HepG2 (cell line): ENCODE results near the gene CBLN3. TPM values are rescaled to one million over a fixed set of nuclear protein-coding genes. Genes with fewer than 3 reads are reported as not detected.

Source experiments
- BORCS8-MEF2B ChIP-seq: sonication (generic); formaldehyde crosslinking; IDR thresholded peaks from 2 replicates; pipeline ENCODE4 v1.8.0; 2022; ENCODE audit warnings: mild to moderate bottlenecking, missing genetic modification reagents
- FOXM1 ChIP-seq: sonication (generic); formaldehyde crosslinking; IDR thresholded peaks from 2 replicates; pipeline ENCODE4 v1.5.0; 2020; ENCODE audit warnings: missing genetic modification reagents
- GABPB1 ChIP-seq: IDR thresholded peaks from 2 replicates; pipeline ENCODE4 v1.6.1; 2016; ENCODE audit warnings: mild to moderate bottlenecking, missing genetic modification reagents, moderate library complexity, missing compliant biosample characterization
- KDM1A ChIP-seq: IDR thresholded peaks from 2 replicates; pipeline ENCODE4 v1.6.1; 2016; ENCODE audit warnings: missing compliant biosample characterization
- MAF1 ChIP-seq: sonication (generic); formaldehyde crosslinking; IDR thresholded peaks from 2 replicates; pipeline ENCODE4 v1.5.0; 2020; ENCODE audit warnings: missing genetic modification reagents, borderline replicate concordance
- MTA1 ChIP-seq: sonication (generic); formaldehyde crosslinking; IDR thresholded peaks from 2 replicates; pipeline ENCODE4 v1.4.0; 2020; ENCODE audit warnings: missing genetic modification reagents, mild to moderate bottlenecking, borderline replicate concordance
- PHB2 ChIP-seq: fragments of 450-650 bp; IDR thresholded peaks from 2 replicates; pipeline ENCODE4 v1.6.1; 2018; ENCODE audit not compliant: partially characterized antibody
- SMAD9 ChIP-seq: sonication (generic); formaldehyde crosslinking; IDR thresholded peaks from 2 replicates; pipeline ENCODE4 v1.5.1; 2020; ENCODE audit warnings: mild to moderate bottlenecking, missing genetic modification reagents
- SOX13 ChIP-seq, 3 experiments: fragments of 450-650 bp in 1 of 3; sonication (generic) in 1 of 3; formaldehyde crosslinking in 1 of 3; IDR thresholded peaks in 2 of 3; conservative IDR thresholded peaks in 1 of 3; 2 replicates each; pipeline versions ENCODE4 v1.5.0 to v1.6.1; 2016 to 2020; ENCODE audit warnings: antibody characterized with exemption in 1 of 3, mild to moderate bottlenecking in 1 of 3, missing compliant biosample characterization in 1 of 3, missing genetic modification reagents in 1 of 3, moderate library complexity in 1 of 3
- SOX6 ChIP-seq, 2 experiments: fragments of 450-650 bp in 1 of 2; sonication (generic) in 1 of 2; formaldehyde crosslinking in 1 of 2; IDR thresholded peaks; 2 replicates each; pipeline versions ENCODE4 v1.4.0 to v1.6.1; 2017 to 2020; ENCODE audit warnings: antibody characterized with exemption in 1 of 2, mild to moderate bottlenecking in 1 of 2, missing genetic modification reagents in 1 of 2
- TMF1 ChIP-seq: sonication (generic); formaldehyde crosslinking; IDR thresholded peaks from 2 replicates; pipeline ENCODE4 v1.8.1; 2022; ENCODE audit warnings: low read depth, missing genetic modification reagents
- ZBTB20 ChIP-seq: sonication (generic); formaldehyde crosslinking; IDR thresholded peaks from 2 replicates; pipeline ENCODE4 v1.8.1; 2023; ENCODE audit warnings: missing genetic modification reagents, low read depth, mild to moderate bottlenecking, borderline replicate concordance
- ZBTB8A ChIP-seq: sonication (generic); formaldehyde crosslinking; IDR thresholded peaks from 2 replicates; pipeline ENCODE4 v1.4.0; 2020; ENCODE audit warnings: mild to moderate bottlenecking, low read depth, missing genetic modification reagents, borderline replicate concordance
- ZFP37 ChIP-seq: sonication (generic); formaldehyde crosslinking; IDR thresholded peaks from 2 replicates; pipeline ENCODE4 v1.4.0; 2020; ENCODE audit warnings: missing genetic modification reagents, borderline replicate concordance
- ZNF124 ChIP-seq: sonication (generic); formaldehyde crosslinking; IDR thresholded peaks from 2 replicates; pipeline ENCODE4 v1.4.0; 2020; ENCODE audit warnings: missing genetic modification reagents
- ZNF256 ChIP-seq: sonication (generic); formaldehyde crosslinking; conservative IDR thresholded peaks from 2 replicates; pipeline ENCODE4 v1.4.0; 2020; ENCODE audit warnings: missing genetic modification reagents
- ZNF33A ChIP-seq: sonication (generic); formaldehyde crosslinking; IDR thresholded peaks from 2 replicates; pipeline ENCODE4 v1.5.1; 2020; ENCODE audit warnings: missing genetic modification reagents, mild to moderate bottlenecking, moderate library complexity, borderline replicate concordance
- ZNF563 ChIP-seq: sonication (generic); formaldehyde crosslinking; IDR thresholded peaks from 2 replicates; pipeline ENCODE4 v1.8.0; 2022; ENCODE audit warnings: mild to moderate bottlenecking, moderate library complexity, missing genetic modification reagents
- ZNF564 ChIP-seq: sonication (generic); formaldehyde crosslinking; IDR thresholded peaks from 2 replicates; pipeline ENCODE4 v1.8.1; 2023; ENCODE audit warnings: mild to moderate bottlenecking, missing genetic modification reagents
- ZNF569 ChIP-seq: sonication (generic); formaldehyde crosslinking; IDR thresholded peaks from 2 replicates; pipeline ENCODE4 v1.5.0; 2020; ENCODE audit warnings: mild to moderate bottlenecking, missing genetic modification reagents, moderate library complexity, borderline replicate concordance
- ZNF607 ChIP-seq: sonication (generic); formaldehyde crosslinking; IDR thresholded peaks from 2 replicates; pipeline ENCODE4 v1.5.1; 2020; ENCODE audit warnings: missing genetic modification reagents, mild to moderate bottlenecking, borderline replicate concordance
- ZNF652 ChIP-seq: IDR thresholded peaks from 2 replicates; pipeline ENCODE4 v1.6.1; 2016; ENCODE audit warnings: low read depth, borderline replicate concordance
- ZNF724P ChIP-seq: sonication (generic); formaldehyde crosslinking; IDR thresholded peaks from 2 replicates; pipeline ENCODE4 v1.8.0; 2022; ENCODE audit warnings: missing genetic modification reagents, borderline replicate concordance
- ZNF891 ChIP-seq: sonication (generic); formaldehyde crosslinking; IDR thresholded peaks from 2 replicates; pipeline ENCODE4 v1.5.0; 2020; ENCODE audit warnings: mild to moderate bottlenecking, missing genetic modification reagents
- polyA plus RNA-seq, 8 experiments: library from polyadenylated mRNA; depleted of rRNA in 3 of 8; stranded (reverse) in 7 of 8; unstranded in 1 of 8; fragments of >200 nt; fragmentation: Illumina TruSeq in 4 of 8; extraction: Trizol in 4 of 8; gene quantifications; 2 replicates each; pipeline versions ENCODE4 v1.2.1 to v1.2.3, GENCODE V29; 2011 to 2016; ENCODE audit warnings: low read depth in 4 of 8, missing spikeins in 1 of 8, mixed read lengths in 1 of 8; ENCODE audit not compliant: insufficient read depth in 1 of 8
- total RNA-seq, 5 experiments: library from RNA; depleted of rRNA; stranded (reverse); fragments of >200 nt; fragmentation: Illumina TruSeq; extraction: Trizol; gene quantifications; 2 replicates each; pipeline ENCODE4 v1.2.3, GENCODE V29; 2016; ENCODE audit warnings: low read depth in 1 of 5
- TF ChIP-seq, protein P1 (sequence below): sonication (generic); formaldehyde crosslinking; IDR thresholded peaks from 2 replicates; pipeline ENCODE4 v1.4.0; 2020; ENCODE audit warnings: missing genetic modification reagents, borderline replicate concordance
- TF ChIP-seq, protein P2 (sequence below): IDR thresholded peaks from 2 replicates; pipeline ENCODE4 v1.6.1; 2018; ENCODE audit warnings: missing genetic modification reagents, mild to moderate bottlenecking, missing compliant biosample characterization

Gene CBLN3
- total and polyA plus RNA-seq, 2 of the 13 experiments (the other 11 are each of a cell fraction or from before 2014, with no cell fraction given), result 0.66 to 0.98 TPM

DNA sequence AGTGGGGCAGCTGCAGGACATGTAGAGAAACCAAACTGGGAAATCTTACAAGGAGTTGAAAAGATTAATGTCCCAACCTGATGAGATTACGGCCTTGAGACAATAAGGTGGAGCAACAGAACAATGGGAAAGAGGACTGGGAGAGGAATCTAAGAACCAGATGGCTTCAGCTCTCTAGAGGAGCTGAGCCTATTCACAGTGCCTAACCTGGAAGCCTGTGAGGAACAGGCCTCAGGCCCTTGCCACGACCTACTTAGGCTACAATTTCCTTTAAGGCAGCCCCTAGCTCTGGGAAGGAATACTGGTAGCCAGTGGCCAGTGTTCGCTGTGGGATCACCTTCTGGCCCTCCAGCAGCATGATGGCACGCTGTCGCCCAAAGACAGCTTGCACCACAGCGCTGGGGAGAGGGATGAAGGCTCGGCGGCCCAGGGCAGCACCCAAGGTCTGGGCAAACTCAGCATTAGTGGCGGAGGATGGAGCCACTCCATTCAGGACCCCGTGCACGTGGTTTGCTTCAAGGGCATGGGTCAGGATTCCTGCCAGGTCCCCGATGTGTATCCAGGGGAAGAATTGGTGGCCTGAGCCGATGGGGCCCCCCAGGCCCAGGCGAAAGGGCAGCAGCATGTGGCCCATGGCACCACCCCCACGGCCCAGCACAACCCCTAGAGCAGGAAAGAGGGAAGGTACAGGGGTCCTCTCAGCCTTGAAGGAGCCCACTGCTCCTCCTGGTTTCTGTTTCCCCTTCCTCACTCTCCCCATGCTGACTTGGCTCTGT, 10.6 kb upstream of the CBLN3 start (continued):
- TF ChIP-seq SOX13 (IDR thresholded peaks at IDR 0.05) (no peak), SOX13 (CRISPR knock-in tag; conservative IDR thresholded peaks at IDR 0.05 in 1 of 2, IDR thresholded peaks at IDR 0.05 in 1 of 2) (no peak), ZNF256 (CRISPR knock-in tag) (no peak), ZBTB20 (CRISPR knock-in tag) (no peak), ZNF891 (CRISPR knock-in tag) (no peak; the same call in 1 of the 2 replicates), SOX6 (IDR thresholded peaks at IDR 0.05) (no peak), SOX6 (CRISPR knock-in tag; IDR thresholded peaks at IDR 0.05) (no peak), MAF1 (CRISPR knock-in tag) (no peak), ZNF607 (0 out of 2 replicates have a peak, but pooled peaks have one; percentile 16), GABPB1 (peak; percentile 44; the same call in 1 of the 2 replicates), ZNF564 (CRISPR knock-in tag) (no peak), ZNF33A (no peak), MTA1 (CRISPR knock-in tag) (peak; percentile 59; the same call in 1 of the 2 replicates), ZNF652 (CRISPR knock-in tag) (no peak), KDM1A (CRISPR knock-in tag) (no peak), FOXM1 (CRISPR knock-in tag) (no peak), ZNF563 (no peak), ZBTB8A (CRISPR knock-in tag) (no peak), ZNF569 (no peak), ZNF124 (CRISPR knock-in tag) (no peak), BORCS8-MEF2B (CRISPR knock-in tag) (peak; percentile 36), ZFP37 (CRISPR knock-in tag) (no peak), ZNF724P (CRISPR knock-in tag) (no peak), PHB2 (no peak), TMF1 (CRISPR knock-in tag) (0 out of 2 replicates have a peak, but pooled peaks have one; percentile 34), SMAD9 (CRISPR knock-in tag) (no peak)
- TF ChIP-seq, protein P1, sequence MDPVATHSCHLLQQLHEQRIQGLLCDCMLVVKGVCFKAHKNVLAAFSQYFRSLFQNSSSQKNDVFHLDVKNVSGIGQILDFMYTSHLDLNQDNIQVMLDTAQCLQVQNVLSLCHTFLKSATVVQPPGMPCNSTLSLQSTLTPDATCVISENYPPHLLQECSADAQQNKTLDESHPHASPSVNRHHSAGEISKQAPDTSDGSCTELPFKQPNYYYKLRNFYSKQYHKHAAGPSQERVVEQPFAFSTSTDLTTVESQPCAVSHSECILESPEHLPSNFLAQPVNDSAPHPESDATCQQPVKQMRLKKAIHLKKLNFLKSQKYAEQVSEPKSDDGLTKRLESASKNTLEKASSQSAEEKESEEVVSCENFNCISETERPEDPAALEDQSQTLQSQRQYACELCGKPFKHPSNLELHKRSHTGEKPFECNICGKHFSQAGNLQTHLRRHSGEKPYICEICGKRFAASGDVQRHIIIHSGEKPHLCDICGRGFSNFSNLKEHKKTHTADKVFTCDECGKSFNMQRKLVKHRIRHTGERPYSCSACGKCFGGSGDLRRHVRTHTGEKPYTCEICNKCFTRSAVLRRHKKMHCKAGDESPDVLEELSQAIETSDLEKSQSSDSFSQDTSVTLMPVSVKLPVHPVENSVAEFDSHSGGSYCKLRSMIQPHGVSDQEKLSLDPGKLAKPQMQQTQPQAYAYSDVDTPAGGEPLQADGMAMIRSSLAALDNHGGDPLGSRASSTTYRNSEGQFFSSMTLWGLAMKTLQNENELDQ (CRISPR knock-in tag), result no peak
- TF ChIP-seq, protein P2, sequence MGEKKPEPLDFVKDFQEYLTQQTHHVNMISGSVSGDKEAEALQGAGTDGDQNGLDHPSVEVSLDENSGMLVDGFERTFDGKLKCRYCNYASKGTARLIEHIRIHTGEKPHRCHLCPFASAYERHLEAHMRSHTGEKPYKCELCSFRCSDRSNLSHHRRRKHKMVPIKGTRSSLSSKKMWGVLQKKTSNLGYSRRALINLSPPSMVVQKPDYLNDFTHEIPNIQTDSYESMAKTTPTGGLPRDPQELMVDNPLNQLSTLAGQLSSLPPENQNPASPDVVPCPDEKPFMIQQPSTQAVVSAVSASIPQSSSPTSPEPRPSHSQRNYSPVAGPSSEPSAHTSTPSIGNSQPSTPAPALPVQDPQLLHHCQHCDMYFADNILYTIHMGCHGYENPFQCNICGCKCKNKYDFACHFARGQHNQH (CRISPR knock-in tag), result no peak
